ENCODE results near the gene TRIM29. TPM values are rescaled to one million over a fixed set of nuclear protein-coding genes. Genes with fewer than 3 reads are reported as not detected.
A peak's percentile ranks its signal among the peaks of the same experiment; 100 is the strongest.

The TRIM29 gene
- total RNA-seq, 1 donor from 2014 or later = not detected

- DNase-seq = no peak
These were observed 17.0 kb downstream of the TRIM29 start for GRCh38 chr11:120120805-120121335.

DNA sequence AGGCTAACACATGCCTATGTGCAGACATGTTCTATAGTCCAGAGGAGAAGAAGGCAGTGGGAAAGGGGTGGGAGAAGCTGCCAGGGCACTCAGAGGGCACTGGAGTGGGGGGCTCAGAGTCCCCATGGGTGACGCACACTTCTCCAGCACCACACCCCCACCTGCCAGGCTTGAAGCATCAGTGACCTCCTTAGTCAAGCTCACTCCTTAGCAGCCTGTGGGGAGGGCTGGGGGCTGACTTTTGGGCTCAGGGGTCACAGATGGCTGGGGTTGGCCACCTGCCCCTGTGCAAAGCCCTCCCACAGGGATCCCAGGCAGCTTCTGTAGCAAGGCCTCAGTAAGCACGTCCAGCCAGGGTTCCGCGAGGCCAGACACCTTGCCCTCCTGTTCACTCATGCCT, 18.8 kb downstream of the TRIM29 start:
- DNase-seq = no peak

DNA sequence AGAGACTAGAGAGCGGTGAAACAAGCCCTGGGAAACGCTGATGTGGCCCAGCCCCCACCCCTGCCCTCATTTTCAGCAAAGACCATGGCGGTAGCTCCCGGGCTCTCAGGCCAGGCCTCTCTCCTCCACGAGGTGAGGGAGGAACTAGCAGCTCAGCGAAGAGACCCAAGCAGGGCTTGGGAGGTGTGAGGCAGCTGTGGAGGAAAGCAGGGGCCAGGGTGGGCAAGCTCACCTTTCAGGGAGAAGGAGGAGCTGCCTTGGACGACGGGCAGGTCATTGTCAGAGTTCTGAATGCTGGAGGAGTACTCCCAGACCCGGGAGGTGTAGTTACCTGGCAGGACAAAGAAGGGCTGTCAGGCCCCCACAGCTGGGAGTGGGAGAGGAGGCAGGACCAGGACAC, 19.9 kb downstream of the TRIM29 start:
- no peak for DNase-seq

GRCh38 chr11:120116966-120117365, 20.9 kb downstream of the TRIM29 start:
- no peak for DNase-seq

GRCh38 chr11:120115272-120116000, 22.5 kb downstream of the TRIM29 start:
- DNase-seq = no peak

GRCh38 chr11:120112174-120112796, 25.6 kb downstream of the TRIM29 start:
- no peak for DNase-seq

DNA sequence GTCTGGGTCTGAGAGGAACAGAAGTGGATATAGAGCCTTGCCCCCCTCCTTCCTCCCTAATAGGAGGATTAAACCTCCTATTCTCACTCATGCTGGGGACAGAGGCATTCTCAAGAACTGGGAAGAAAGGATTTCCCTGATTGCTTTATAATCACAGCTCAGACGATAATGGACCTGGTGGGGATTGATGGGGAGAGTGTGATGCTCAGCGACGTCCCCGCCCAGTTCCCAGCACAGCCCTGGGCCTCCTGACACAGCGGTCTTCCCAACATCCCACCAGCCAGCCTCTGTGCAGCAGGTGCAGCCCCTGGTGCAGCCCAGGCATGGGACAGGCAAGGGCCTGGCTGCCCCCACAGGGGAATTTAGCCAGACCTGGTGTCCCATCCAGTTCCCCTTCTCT, 28.4 kb downstream of the TRIM29 start:
- DNase-seq = no peak

GRCh38 chr11:120108785-120109168, 29.1 kb downstream of the TRIM29 start:
- DNase-seq = no peak

DNA sequence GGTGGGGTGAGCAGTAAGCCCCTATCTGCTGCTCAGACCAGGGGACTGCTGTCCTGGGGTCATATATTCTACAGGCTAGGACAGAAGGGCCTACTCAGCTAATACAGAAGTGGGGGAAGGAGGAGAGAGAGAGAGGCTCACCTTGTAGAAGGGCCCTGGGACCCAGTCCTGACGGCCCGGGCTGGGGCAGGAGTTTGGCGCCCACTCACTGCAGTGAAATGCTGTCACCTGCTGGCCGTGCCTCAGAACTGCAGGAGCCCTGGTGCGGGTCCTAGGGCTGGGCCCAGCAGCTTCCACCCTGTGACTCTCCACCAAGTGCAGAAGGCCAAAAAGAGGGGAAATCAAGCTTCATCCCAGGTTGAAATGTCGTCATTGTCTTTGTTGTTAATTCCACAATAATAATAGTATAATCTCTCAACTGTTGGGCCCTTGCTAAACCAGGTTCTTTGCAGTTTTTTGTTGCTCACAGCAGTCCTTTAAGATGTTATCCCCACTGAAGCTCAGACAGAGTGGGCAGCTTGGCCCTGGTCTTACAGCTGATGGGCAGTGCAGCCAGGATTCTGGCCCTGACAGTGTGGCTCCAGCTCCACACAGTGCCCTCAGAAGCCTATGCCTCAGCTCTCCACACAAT, 29.6 kb downstream of the TRIM29 start:
- DNase-seq = peak; percentile 72

GRCh38 chr11:120107692-120108091, 30.2 kb downstream of the TRIM29 start:
- DNase-seq = no peak

DNA sequence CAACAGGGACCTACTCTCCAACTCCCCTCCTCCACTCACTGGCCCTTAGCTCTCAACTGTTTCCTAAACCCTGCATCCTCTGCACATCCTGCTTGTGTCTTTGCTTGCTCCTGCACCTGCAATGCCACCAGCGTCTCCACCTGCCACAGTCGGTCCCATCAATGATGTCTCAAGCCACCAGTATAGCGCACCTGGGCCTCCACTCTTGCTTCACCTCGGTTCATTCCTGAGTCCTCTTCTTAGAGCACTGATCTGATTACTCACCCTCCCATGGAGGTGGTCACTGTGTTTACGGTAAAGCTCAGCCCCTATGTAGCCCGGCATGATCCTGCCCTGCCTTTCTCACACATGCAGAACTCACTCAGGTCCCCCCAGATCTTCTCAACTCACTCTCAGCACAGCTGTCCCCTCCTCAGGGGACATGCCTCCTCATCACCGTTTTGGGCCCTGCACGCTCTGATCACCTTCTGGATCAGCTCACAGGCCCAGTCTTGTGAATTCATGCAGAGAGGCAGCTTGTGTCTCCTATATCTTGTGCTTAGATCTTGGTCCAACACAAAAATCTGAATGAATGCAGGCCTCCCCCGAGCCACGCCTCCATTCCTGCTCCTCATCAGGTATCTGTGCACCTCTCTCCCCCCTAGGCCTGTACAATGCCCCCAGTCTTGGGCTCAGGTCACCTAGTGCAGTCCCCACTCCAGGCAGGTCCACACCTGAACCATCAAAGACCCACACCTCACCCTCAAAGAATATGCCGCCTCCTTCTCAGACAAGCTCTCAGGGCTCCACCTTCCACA, 31.4 kb downstream of the TRIM29 start:
- DNase-seq = no peak

DNA sequence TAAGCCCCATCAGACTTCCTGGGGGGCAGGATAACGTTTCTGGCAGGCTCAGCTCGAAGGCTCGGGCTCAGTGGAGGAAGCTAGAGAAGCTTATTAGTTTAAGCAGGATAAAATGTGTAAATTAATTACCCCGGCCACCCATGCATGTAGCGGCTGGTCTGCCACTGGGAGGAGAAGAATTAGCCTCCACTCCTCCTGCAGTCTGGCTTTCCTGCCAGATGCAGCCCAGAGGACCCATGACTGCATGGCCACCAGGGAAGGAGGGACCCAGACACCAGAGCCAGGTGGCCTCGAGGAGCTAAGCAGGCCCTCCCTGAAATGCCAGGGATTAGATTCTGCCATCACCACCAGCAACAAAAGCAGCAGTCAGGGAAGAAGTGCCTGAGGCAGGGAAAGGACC, 32.3 kb downstream of the TRIM29 start:
- DNase-seq = no peak

GRCh38 chr11:120104041-120104565, 33.8 kb downstream of the TRIM29 start:
- no peak for DNase-seq

GRCh38 chr11:120102864-120103122, 35.1 kb downstream of the TRIM29 start:
- no peak for DNase-seq

- no peak for DNase-seq
These were observed 35.7 kb downstream of the TRIM29 start for GRCh38 chr11:120102050-120102863.

DNA sequence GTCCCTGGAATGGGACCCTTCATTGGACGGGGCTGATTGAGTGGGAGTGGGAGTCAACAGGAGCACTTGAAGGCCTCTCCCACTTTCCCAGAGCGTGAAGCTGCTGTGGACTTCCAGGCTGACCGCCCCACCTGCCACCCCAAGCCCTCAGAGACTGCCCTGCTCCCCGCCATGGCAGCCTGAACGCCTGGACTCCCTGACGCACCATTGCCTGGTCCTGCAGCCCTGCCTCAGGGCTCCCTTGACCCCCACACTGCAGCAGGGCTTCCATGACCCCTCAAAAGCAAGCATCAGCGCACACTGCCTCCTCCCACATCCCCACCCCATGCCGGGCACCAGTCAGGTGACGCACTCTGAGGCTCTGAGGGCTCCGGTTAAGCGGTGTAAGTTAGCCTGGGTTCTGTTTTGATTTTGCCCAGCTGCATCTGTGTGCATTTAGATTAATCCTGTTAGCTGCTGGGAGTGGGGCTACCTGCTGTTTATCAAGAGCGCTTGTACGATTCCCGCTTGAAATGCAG, 39.4 kb downstream of the TRIM29 start:
- DNase-seq = no peak

GRCh38 chr11:120097721-120098385, 40.1 kb downstream of the TRIM29 start:
- DNase-seq = no peak

DNA sequence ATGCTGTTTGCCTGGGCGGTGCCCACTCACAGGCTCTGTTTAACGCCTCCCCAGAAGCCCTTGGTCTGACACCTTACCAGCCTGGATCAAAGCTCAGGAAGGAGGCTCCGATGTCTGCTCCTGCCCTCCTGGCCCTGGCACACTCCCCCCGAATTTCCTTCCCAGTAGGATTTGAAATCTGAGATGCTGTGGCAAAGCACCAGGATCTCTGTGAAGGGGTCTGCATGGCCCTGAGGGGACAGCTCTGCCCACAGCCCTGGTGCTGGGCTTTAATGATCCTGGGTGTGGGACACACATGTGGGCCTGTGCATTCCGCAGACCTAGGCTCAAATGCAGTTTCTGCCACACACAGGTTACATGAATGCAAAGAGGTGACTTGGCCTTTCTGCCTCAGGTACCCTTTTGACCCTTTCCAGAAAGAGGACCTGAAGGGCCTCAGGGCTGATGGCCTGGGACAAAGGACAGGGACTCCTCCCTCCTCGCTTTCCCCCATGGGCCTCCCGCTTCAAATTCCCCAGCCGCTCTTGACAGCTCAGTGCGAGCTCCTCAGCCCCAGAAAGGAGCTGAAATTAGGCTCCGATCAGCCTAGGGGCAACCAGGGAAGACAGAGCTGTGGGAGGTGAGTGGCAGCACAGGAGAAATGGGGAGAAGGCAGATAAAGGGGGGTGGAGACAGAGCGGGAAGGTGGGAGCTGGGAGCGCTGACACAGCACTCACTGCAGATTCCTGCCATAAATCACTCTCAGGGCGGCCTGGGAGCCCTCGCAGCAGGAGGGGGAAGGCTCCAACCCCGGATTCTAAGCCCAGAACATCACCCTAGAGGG, 41.3 kb downstream of the TRIM29 start:
- DNase-seq = no peak

DNA sequence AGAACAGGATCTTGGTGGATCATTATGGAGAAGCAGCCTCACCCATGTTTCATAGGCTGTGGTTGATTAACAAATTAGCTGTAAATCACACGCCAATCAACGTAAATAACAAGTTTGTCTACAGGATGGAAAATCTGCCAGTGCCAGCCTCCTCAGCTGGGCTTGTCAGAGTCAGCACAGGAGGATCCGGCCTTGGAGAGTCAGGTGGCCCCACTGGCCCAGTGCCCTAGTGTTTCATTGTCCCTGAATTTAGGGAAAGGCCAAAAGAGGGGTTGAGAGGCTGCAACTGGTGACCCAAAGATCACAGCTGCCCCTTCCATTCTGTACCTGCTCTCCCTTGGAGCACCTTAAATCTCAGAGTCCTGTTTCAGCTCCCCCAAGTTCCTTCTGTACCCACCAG, 42.4 kb downstream of the TRIM29 start:
- DNase-seq = no peak

- DNase-seq = no peak
These were observed 46.2 kb downstream of the TRIM29 start for GRCh38 chr11:120091701-120092100.

Data from dermis blood vessel endothelial cell (primary cell).